Measurements from ENCODE around the gene PIK3CG.
"Not testable (repeated sequence)": the region's sequence is repeated elsewhere in the genome, so short reads cannot be mapped to it uniquely, and the experiment has no call there.

The PIK3CG gene

DNA sequence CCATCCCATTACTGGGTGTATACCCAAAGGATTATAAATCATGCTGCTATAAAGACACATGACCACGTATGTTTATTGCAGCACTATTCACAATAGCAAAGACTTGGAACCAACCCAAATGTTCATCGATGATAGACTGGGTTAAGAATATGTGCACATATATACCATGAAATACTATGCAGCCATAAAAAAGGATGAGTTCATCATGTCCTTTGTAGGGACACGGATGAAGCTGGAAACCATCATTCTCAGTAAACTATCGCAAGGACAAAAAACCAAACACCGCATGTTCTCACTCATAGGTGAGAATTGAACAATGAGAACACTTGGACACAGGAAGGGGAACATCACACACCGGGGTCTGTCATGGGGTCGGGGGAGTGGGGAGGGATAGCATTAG lies 73.0 kb downstream of the PIK3CG start:
- DNase-seq (ENCODE audit: low read depth in 2 of 2) = not testable (repeated sequence)

DNA sequence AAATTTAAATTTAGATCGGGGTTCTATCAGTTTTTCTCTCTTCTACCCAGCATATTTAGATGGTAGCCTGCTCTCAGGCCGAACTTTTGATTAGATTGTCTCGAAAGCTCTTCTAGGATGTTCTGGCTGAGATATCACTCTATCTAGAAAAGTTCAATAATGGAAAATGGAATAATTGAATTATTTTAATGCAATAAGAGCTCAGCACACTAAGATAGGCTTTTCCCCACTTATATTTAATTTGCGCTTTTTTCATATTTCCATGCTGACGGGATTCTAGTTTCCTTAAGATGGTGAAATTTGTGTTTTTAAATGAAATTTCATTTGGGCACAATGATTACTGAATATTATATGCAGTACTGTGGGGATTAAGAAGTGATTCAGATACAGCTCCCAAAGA lies 73.7 kb downstream of the PIK3CG start:
- DNase-seq (ENCODE audit: low read depth in 2 of 2) = no peak

DNA sequence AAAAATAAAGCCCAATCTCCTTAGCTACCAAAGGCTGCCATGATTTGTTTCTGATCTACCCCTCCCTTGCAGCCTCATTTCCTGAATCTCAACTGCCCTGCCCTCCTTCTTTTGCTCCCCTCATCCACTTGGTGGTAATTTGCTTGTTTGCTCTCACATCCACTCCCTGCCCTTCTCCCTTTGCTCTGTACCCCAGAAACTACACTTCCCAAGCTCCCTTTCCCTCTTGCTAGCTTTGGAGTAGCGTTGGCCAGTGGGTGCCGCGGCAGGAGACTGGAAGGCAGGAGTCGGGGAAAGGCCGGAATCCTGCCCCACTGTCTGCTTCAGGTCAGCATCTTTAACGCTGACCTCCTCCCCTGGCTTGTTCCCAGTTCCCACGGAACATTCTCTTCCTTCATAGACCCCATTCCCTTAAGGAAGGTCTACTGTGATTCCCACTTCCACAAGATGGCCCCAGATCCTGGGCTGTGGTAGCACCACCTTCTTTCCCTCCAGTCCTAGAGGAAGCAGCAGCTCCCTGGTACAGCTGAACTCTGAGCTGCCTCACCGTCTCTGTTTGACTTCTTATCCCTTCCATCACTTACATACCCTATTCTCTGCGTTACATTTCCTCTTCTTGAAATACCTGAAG lies 79.1 kb downstream of the PIK3CG start:
- no peak for DNase-seq (ENCODE audit: low read depth in 2 of 2)

DNA sequence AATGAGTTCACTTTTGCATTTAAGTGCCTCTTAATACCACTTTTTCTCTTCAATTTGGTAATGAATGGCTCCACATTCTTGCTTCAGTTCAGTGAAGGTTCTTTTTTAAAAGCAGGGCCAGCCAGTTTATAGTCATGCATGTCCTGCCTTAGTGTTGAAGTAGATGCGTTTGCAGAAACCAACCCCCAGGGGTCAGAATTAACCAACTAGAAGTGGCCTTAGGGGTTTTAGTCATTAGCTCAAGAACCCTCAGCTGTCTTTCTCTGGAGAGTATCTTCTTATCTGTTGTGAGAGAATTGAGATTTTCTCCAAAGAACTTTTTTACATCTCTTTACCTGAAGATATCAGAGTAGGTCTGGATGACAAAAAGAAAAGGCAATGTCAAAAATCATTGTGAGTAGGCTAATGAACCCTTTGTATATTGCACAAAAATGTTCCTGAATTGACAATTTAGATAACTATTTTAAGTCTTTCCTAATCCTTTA lies 82.2 kb downstream of the PIK3CG start:
- DNase-seq (ENCODE audit: low read depth in 2 of 2) = peak; percentile 1 to 4

DNA sequence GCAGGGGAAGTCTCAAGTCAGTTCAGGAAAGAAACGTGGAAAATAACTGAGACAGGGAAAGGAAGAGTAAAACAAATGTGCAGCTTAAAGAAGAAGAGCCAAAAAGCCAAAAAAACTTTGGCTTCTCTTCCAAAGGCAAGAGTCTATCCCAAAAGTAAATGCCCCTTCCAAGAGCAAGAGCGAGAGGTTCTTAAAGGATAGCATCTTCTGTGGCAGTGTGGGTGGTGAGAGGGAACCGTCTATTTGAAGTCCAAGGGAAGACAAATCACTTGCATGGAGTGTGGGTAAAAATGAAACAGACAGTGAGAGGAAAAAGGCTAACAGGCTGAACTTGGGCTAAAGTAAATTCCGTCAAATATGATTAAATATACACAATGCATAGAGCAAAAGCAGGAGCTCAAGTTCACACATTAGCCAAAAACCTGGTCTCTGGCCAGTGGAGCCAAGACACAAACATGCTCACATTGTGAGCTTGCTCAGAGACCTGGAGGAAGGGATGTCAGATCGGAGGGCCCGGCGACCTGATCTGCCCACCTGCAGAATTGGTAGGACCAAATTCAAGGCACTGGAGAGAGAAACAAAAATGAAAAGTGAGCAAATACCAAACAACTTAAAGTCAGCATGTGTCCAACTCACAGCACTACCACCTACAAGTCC lies 87.0 kb downstream of the PIK3CG start:
- DNase-seq (ENCODE audit: low read depth in 2 of 2) = no peak

DNA sequence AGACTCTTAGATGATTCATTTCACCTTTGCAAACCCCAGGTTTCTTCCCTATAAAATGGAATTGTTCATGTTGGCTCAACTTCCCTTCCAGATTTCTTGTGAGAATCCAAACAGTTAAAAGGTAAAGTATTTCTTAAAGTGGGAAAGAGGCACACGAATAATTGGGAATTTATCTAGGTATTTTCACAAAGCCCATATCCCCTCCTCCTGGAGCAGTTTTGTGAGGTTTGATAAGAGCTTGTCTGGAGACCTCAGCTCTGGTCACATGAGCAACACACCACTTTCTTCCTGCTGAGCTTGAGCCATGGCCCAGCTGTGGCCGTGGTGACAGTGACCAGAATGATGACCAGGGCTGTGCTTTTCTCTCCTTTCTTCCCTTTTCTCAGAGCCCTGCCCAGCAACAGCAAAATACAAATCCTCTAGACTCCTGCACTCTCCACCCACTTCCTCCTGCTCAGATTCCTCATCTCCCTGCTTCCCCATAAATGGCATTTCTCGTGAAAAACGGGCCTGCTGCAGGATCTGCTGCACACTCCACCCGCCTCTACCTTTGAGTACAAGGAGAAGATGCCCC lies 87.7 kb downstream of the PIK3CG start:
- DNase-seq (ENCODE audit: low read depth in 2 of 2) = no peak

DNA sequence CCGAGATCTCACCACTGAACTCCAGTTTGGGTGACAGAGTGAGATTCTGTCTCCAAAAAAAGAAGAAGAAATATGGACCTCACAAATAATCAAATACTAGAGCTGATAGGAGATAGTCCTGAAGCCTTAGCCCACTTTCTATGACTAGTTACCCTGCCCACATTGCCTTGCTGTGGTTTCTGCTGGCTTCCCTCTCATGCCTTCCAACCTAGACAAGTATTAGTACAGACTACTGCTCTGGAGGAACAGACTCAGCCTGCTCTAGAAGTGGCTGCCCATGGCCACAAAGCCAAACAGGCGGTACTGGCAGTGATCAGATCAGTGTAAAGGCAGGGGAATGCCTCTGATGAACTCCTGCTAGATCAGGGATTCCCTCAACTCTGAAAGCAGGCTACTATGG lies 89.8 kb downstream of the PIK3CG start:
- no peak for DNase-seq (ENCODE audit: low read depth in 2 of 2)

DNA sequence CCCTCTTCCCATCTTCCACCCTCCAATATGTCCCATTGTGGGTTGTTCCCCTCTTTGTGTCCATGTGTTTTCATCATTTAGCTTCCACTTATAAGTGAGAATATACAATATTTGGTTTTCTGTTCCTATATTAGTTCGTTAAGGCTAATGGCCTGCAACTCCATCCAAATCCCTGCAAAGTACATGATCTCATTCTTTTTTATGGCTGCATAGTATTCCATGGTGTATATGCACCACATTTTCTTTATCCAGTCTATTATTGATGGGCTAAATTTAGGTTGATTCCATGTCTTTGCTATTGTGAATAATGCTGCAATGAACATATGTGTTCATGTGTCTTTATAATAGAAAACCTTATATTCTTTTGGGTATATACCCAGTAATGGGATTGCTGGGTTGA lies 90.8 kb downstream of the PIK3CG start:
- not testable (repeated sequence) for DNase-seq (ENCODE audit: low read depth in 2 of 2)
